HepG2 (cell line): Measurements from ENCODE around the gene IRS1. TPM values are rescaled to one million over a fixed set of nuclear protein-coding genes. Genes with fewer than 3 reads are reported as not detected.

Source experiments
- ATF7 ChIP-seq, 2 experiments: fragments of 450-650 bp in 1 of 2; sonication (generic) in 1 of 2; formaldehyde crosslinking in 1 of 2; IDR thresholded peaks; 2 replicates each; pipeline versions ENCODE4 v1.4.0 to v1.6.1; 2016 to 2020; ENCODE audit warnings: antibody characterized with exemption in 1 of 2, mild to moderate bottlenecking in 1 of 2, missing genetic modification reagents in 1 of 2
- CREB3 ChIP-seq: sonication (generic); formaldehyde crosslinking; IDR thresholded peaks from 2 replicates; pipeline ENCODE4 v1.5.0; 2020; ENCODE audit warnings: missing genetic modification reagents
- HNF1A ChIP-seq, 2 experiments: sonication (generic) in 1 of 2; formaldehyde crosslinking in 1 of 2; IDR thresholded peaks; 2 replicates each; pipeline versions ENCODE4 v1.4.0 to v1.6.1; 2016 to 2020; ENCODE audit warnings: borderline replicate concordance in 1 of 2, low read depth in 1 of 2, mild to moderate bottlenecking in 1 of 2, missing genetic modification reagents in 1 of 2
- HNRNPLL ChIP-seq: fragments of 200-400 bp; formaldehyde crosslinking; IDR thresholded peaks from 2 replicates; pipeline ENCODE4 v1.6.1; 2017; ENCODE audit warnings: mild to moderate bottlenecking, low read depth, low read length; ENCODE audit not compliant: poor library complexity, severe bottlenecking
- IRF9 ChIP-seq: sonication (generic); formaldehyde crosslinking; IDR thresholded peaks from 2 replicates; pipeline ENCODE4 v1.8.0; 2022; ENCODE audit warnings: missing genetic modification reagents, mild to moderate bottlenecking, borderline replicate concordance
- JUN ChIP-seq: sonication (generic); formaldehyde crosslinking; IDR thresholded peaks from 2 replicates; pipeline ENCODE4 v1.4.0; 2020; ENCODE audit warnings: mild to moderate bottlenecking, missing genetic modification reagents
- KDM5B ChIP-seq: sonication (generic); formaldehyde crosslinking; IDR thresholded peaks from 2 replicates; pipeline ENCODE4 v1.4.0; 2020; ENCODE audit warnings: missing genetic modification reagents, mild to moderate bottlenecking, borderline replicate concordance
- KLF16 ChIP-seq, 2 experiments: sonication (generic) in 1 of 2; formaldehyde crosslinking in 1 of 2; IDR thresholded peaks; 2 replicates each; pipeline versions ENCODE4 v1.6.1 to v1.8.0; 2016 to 2023; ENCODE audit warnings: missing genetic modification reagents in 2 of 2, missing compliant biosample characterization in 1 of 2
- MATR3 ChIP-seq: sonication (generic); formaldehyde crosslinking; IDR thresholded peaks from 2 replicates; pipeline ENCODE4 v1.4.0; 2020; ENCODE audit warnings: missing genetic modification reagents
- NCOA2 ChIP-seq: sonication (generic); formaldehyde crosslinking; IDR thresholded peaks from 2 replicates; pipeline ENCODE4 v1.8.0; 2022; ENCODE audit warnings: inconsistent platforms
- SAP130 ChIP-seq: IDR thresholded peaks from 2 replicates; pipeline ENCODE4 v1.6.1; 2016; ENCODE audit warnings: low read depth
- STAT6 ChIP-seq: sonication (generic); formaldehyde crosslinking; IDR thresholded peaks from 2 replicates; pipeline ENCODE4 v1.4.0; 2020; ENCODE audit warnings: missing genetic modification reagents, mild to moderate bottlenecking, borderline replicate concordance
- TEAD3 ChIP-seq: optimal IDR thresholded peaks from 2 replicates; pipeline ENCODE3; 2016; ENCODE audit warnings: borderline replicate concordance
- TOPORS ChIP-seq: sonication (generic); formaldehyde crosslinking; IDR thresholded peaks from 2 replicates; pipeline ENCODE4 v1.8.0; 2023; ENCODE audit warnings: mild to moderate bottlenecking, missing genetic modification reagents
- U2AF1 ChIP-seq: fragments of 200-400 bp; formaldehyde crosslinking; optimal IDR thresholded peaks from 2 replicates; pipeline ENCODE3; 2017; ENCODE audit warnings: mild to moderate bottlenecking, low read depth, low read length
- ZC3H13 ChIP-seq: sonication (generic); formaldehyde crosslinking; IDR thresholded peaks from 2 replicates; pipeline ENCODE4 v1.8.1; 2023; ENCODE audit warnings: mild to moderate bottlenecking, missing genetic modification reagents, moderate library complexity
- ZMYM4 ChIP-seq: sonication (generic); formaldehyde crosslinking; IDR thresholded peaks from 2 replicates; pipeline ENCODE4 v1.8.1; 2023; ENCODE audit warnings: mild to moderate bottlenecking, missing genetic modification reagents
- ZNF160 ChIP-seq: sonication (generic); formaldehyde crosslinking; IDR thresholded peaks from 2 replicates; pipeline ENCODE4 v1.8.0; 2022; ENCODE audit warnings: mild to moderate bottlenecking, inconsistent platforms, missing genetic modification reagents
- ZNF180 ChIP-seq: sonication (generic); formaldehyde crosslinking; IDR thresholded peaks from 2 replicates; pipeline ENCODE4 v1.4.0; 2020; ENCODE audit warnings: low read depth, missing genetic modification reagents, borderline replicate concordance
- polyA plus RNA-seq, 8 experiments: library from polyadenylated mRNA; depleted of rRNA in 3 of 8; stranded (reverse) in 7 of 8; unstranded in 1 of 8; fragments of >200 nt; fragmentation: Illumina TruSeq in 4 of 8; extraction: Trizol in 4 of 8; gene quantifications; 2 replicates each; pipeline versions ENCODE4 v1.2.1 to v1.2.3, GENCODE V29; 2011 to 2016; ENCODE audit warnings: low read depth in 4 of 8, missing spikeins in 1 of 8, mixed read lengths in 1 of 8; ENCODE audit not compliant: insufficient read depth in 1 of 8
- total RNA-seq, 5 experiments: library from RNA; depleted of rRNA; stranded (reverse); fragments of >200 nt; fragmentation: Illumina TruSeq; extraction: Trizol; gene quantifications; 2 replicates each; pipeline ENCODE4 v1.2.3, GENCODE V29; 2016; ENCODE audit warnings: low read depth in 1 of 5

The IRS1 gene
- total and polyA plus RNA-seq, 2 of the 13 experiments (the other 11 are each of a cell fraction or from before 2014, with no cell fraction given) = 8.7 to 9.0 TPM

- TF ChIP-seq HNRNPLL = no peak
- no peak for TF ChIP-seq ZC3H13 (CRISPR knock-in tag)
- TF ChIP-seq KLF16 (CRISPR knock-in tag; IDR thresholded peaks at IDR 0.05) = no peak
- TF ChIP-seq IRF9 (CRISPR knock-in tag) = no peak
- no peak for TF ChIP-seq HNF1A (IDR thresholded peaks at IDR 0.05; ENCODE audit: low read depth)
- no peak for TF ChIP-seq HNF1A (CRISPR knock-in tag; IDR thresholded peaks at IDR 0.05; ENCODE audit: borderline replicate concordance)
- peak; percentile 69; the same call in 1 of the 2 replicates for TF ChIP-seq STAT6 (CRISPR knock-in tag)
- no peak for TF ChIP-seq TEAD3 (CRISPR knock-in tag)
- no peak for TF ChIP-seq MATR3 (CRISPR knock-in tag)
- no peak for TF ChIP-seq NCOA2 (CRISPR knock-in tag)
- no peak for TF ChIP-seq ZNF180
- TF ChIP-seq KDM5B (CRISPR knock-in tag) = no peak
- TF ChIP-seq JUN (CRISPR knock-in tag) = no peak
- no peak for TF ChIP-seq U2AF1
- no peak for TF ChIP-seq CREB3 (CRISPR knock-in tag)
- 0 out of 2 replicates have a peak, but pooled peaks have one; percentile 46 for TF ChIP-seq TOPORS
- peak; percentile 25; the same call in 1 of the 2 replicates for TF ChIP-seq ZMYM4 (CRISPR knock-in tag)
- no peak for TF ChIP-seq ATF7 (IDR thresholded peaks at IDR 0.05)
- TF ChIP-seq ATF7 (CRISPR knock-in tag; IDR thresholded peaks at IDR 0.05) = no peak
- 0 out of 2 replicates have a peak, but pooled peaks have one; percentile 18 for TF ChIP-seq SAP130
- no peak for TF ChIP-seq ZNF160 (CRISPR knock-in tag)
These were observed 7.3 kb downstream of the IRS1 start (continued) for GRCh38 chr2:226792155-226792881.
